ENCODE results near the gene SYT1. TPM values are rescaled to one million over a fixed set of nuclear protein-coding genes. Genes with fewer than 3 reads are reported as not detected.

Gene SYT1
- total and polyA plus RNA-seq, 2 of the 4 experiments (the other 2 are of a cell fraction), result 2.8 to 3.0 TPM

DNA sequence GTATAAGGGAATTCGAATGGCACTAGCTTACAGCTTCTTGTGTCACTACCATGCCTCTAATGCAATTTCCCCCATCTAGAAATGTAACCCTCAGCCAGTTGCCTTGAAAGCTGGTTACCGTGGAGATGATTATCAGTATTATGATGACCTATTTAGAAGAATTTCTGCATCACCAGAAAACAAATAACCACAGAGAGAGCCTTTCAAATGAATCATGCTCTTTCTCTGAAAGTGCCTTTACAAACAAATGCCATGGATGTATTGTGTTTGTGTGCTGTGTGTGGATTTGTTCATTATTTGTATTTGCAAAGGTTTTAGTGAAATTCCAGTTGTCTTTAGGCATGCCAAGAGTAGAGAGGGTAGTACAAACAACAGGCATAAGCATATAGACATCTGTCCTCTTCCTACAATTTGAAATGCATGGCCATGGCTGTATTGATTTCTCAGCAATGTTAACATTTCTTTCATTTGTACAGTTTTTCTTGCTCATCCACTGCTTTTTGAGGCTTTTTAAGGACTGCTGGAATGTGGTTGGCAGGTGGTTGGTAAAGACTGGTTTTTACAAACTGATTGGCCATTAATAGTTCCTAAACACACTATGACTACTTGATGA, 559.6 kb downstream of the SYT1 start:
- ChIA-PET POLR2A (ENCODE audit: unreplicated experiment) (no interaction called here), CTCF (interaction anchor here (1.0 to 1.2 kb wide), 2 partner anchors 20 to 136 kb away, joined by 3 read pairs; no protein-coding TSS in a partner anchor)
- no peaks in the 10 kb centered on the region for H3K36me3 ChIP-seq (ENCODE audit: control insufficient read depth, insufficient read depth, low read length)
- H4K20me1 ChIP-seq (ENCODE audit: insufficient read depth, low read length), result no peaks in the 10 kb centered on the region
- intact Hi-C loops (cut with micrococcal nuclease), result loop anchor here (1.0 to 10.0 kb wide), 4 partner anchors 123 to 848 kb away; no protein-coding TSS in a partner anchor
- no peak overlapping the region for H3K23ac ChIP-seq (ENCODE audit: low read depth, low read length)
- dilution Hi-C loops (cut with HindIII; ENCODE audit: low sequenced_read_pairs, unreplicated experiment), result no loop called here
- peak overlapping the region; percentile 91 for H2BK20ac ChIP-seq (ENCODE audit: low read depth, low read length)
- peaks cover 0 to 6% of the 10 kb centered on the region in 2 experiments; a peak in 1 of 4 replicates for H3K79me1 ChIP-seq (ENCODE audit: low read depth in 1 of 2, low read length in 2 of 2)
- H3K27ac ChIP-seq (ENCODE audit: insufficient read depth, low read length), result no peak overlapping the region
- H2AK5ac ChIP-seq (ENCODE audit: low read depth, low read length), result no peak overlapping the region; the same call in 1 of the 2 replicates
- H3K4ac ChIP-seq (ENCODE audit: low read depth, low read length), result peak overlapping the region; percentile 47; the same call in 1 of the 2 replicates
- H3K18ac ChIP-seq (ENCODE audit: low read depth, low read length), result peak overlapping the region; percentile 69; the same call in 1 of the 2 replicates
- H3K9ac ChIP-seq (ENCODE audit: low read depth, low read length), result no peak overlapping the region
- ATAC-seq (ENCODE audit: low read depth) (peak; percentile 57), DNase-seq (peak; percentile 95)
- no peak overlapping the region for H2AFZ ChIP-seq (replicated peaks; ENCODE audit: low read length, poor library complexity)
- H3K4me3 ChIP-seq (ENCODE audit: insufficient read depth, low read depth, low read length), result no peak overlapping the region
- peak overlapping the region; percentile 78 for H2BK120ac ChIP-seq (ENCODE audit: low read depth, low read length)
- peaks cover 4% of the 10 kb centered on the region; the same call in 1 of the 2 replicates for H3K9me1 ChIP-seq (ENCODE audit: insufficient read depth, low read length)
- peaks cover 22% of the 10 kb centered on the region; the same call in 1 of the 2 replicates for H3K4me1 ChIP-seq (ENCODE audit: control insufficient read depth, insufficient read depth, low read length)
- H3K14ac ChIP-seq (replicated peaks; ENCODE audit: low read depth, low read length), result no peak overlapping the region; the same call in 1 of the 2 replicates
- H4K5ac ChIP-seq (ENCODE audit: low read depth, low read length), result peak overlapping the region; percentile 9; the same call in 1 of the 2 replicates
- no CpG with 5 or more reads among the region's 2 CpGs for WGBS, 2 experiments (ENCODE audit: extremely low coverage in 2 of 2, insufficient read length in 1 of 2)
- H2AK9ac ChIP-seq (replicated peaks; ENCODE audit: low read depth, low read length, poor library complexity), result no peak overlapping the region
- no peaks in the 10 kb centered on the region for H3K27me3 ChIP-seq (ENCODE audit: control insufficient read depth, insufficient read depth, low read length)
- no TSS peak for BruUV-seq (replicated peaks)
- peak overlapping the region; percentile 53; the same call in 1 of the 2 replicates for H4K91ac ChIP-seq (ENCODE audit: insufficient read depth, low read depth, low read length)
- in situ Hi-C loops (cut with MboI; ENCODE audit: low sequenced_read_pairs), result loop anchor here (5.0 to 25.0 kb wide), 4 partner anchors 263 to 1513 kb away; partner anchors contain the start of genes LIN7A and PPP1R12A
- peak overlapping the region; percentile 47; the same call in 1 of the 2 replicates for H3K56ac ChIP-seq (ENCODE audit: extremely low read depth, insufficient read depth, low read length)
- peak overlapping the region; percentile 78; the same call in 1 of the 2 replicates for H3K4me2 ChIP-seq (ENCODE audit: low read depth, low read length)
- no peaks in the 10 kb centered on the region for H3K9me3 ChIP-seq (ENCODE audit: control insufficient read depth, insufficient read depth, low read length)
- H4K8ac ChIP-seq (ENCODE audit: low read depth in 2 of 2, low read length in 2 of 2), result peak overlapping the region in 1 of 2 experiments; percentile 28; a peak in 2 of 4 replicates
- peak overlapping the region; percentile 39; the same call in 1 of the 3 replicates for H2BK15ac ChIP-seq (ENCODE audit: low read depth, low read length)
- peak overlapping the region; percentile 92 for H2BK5ac ChIP-seq (ENCODE audit: low read depth, low read length, poor library complexity, severe bottlenecking)
- TF ChIP-seq, protein P1, sequence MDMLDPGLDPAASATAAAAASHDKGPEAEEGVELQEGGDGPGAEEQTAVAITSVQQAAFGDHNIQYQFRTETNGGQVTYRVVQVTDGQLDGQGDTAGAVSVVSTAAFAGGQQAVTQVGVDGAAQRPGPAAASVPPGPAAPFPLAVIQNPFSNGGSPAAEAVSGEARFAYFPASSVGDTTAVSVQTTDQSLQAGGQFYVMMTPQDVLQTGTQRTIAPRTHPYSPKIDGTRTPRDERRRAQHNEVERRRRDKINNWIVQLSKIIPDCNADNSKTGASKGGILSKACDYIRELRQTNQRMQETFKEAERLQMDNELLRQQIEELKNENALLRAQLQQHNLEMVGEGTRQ (IDR thresholded peaks at IDR 0.05; ENCODE audit: low read depth, low read length), result no peak
- TF ChIP-seq CEBPB (IDR thresholded peaks at IDR 0.05; ENCODE audit: low read depth, low read length) (peak; percentile 85), BHLHE40 (IDR thresholded peaks at IDR 0.05; ENCODE audit: low read depth, low read length) (no peak), CHD1 (IDR thresholded peaks at IDR 0.05; ENCODE audit: low read depth, low read length) (peak; percentile 69; the same call in 1 of the 2 replicates), NFE2L2 (IDR thresholded peaks at IDR 0.05; ENCODE audit: low read depth, low read length) (no peak), SMC3 (IDR thresholded peaks at IDR 0.05; ENCODE audit: low read depth, low read length) (no peak), MAFK (IDR thresholded peaks at IDR 0.05; ENCODE audit: low read depth, low read length) (peak; percentile 22; the same call in 1 of the 2 replicates), RAD21 (IDR thresholded peaks at IDR 0.05; ENCODE audit: low read length) (no peak), RFX5 (IDR thresholded peaks at IDR 0.05; ENCODE audit: low read depth, low read length) (no peak), MAZ (IDR thresholded peaks at IDR 0.05; ENCODE audit: borderline replicate concordance, low read depth, low read length) (no peak), RCOR1 (IDR thresholded peaks at IDR 0.05; ENCODE audit: insufficient replicate concordance, low read length) (peak; percentile 49), POLR2A (IDR thresholded peaks at IDR 0.05; ENCODE audit: low read depth, low read length) (peak; percentile 35; the same call in 1 of the 2 replicates), MXI1 (IDR thresholded peaks at IDR 0.05; ENCODE audit: borderline replicate concordance, low read depth, low read length) (no peak)
- TF ChIP-seq, protein P2, sequence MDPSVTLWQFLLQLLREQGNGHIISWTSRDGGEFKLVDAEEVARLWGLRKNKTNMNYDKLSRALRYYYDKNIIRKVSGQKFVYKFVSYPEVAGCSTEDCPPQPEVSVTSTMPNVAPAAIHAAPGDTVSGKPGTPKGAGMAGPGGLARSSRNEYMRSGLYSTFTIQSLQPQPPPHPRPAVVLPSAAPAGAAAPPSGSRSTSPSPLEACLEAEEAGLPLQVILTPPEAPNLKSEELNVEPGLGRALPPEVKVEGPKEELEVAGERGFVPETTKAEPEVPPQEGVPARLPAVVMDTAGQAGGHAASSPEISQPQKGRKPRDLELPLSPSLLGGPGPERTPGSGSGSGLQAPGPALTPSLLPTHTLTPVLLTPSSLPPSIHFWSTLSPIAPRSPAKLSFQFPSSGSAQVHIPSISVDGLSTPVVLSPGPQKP (IDR thresholded peaks at IDR 0.05; ENCODE audit: borderline replicate concordance, low read depth, low read length), result no peak
